HepG2 (cell line): ENCODE data around the gene C3orf38. TPM values are rescaled to one million over a fixed set of nuclear protein-coding genes. Genes with fewer than 3 reads are reported as not detected.

Experiments
- ATAC-seq: fragments of 200-7000 bp; cut with Tn5 transposase; 3 replicates; pipeline ENCODE4 v1.9.1; 2020; ENCODE audit warnings: mild to moderate bottlenecking, moderate library complexity
- BruUV-seq: library from RNA; stranded (reverse); fragments of 400-500 nt; replicated peaks from 2 replicates; lab custom pipeline; 2021; lab: Mats Ljungman, UMichigan
- CTCF ChIA-PET: fragments of 300-600 bp; formaldehyde crosslinking; extraction: SDS; loops from one replicate; lab custom pipeline; 2021; ENCODE audit warnings: low total read pairs, inconsistent platforms, low intra/inter-chr PET ratio; lab: Yijun Ruan, JAX
- POLR2A ChIA-PET: fragments of 350-600 bp; sonication (Branson Sonifier 250); formaldehyde crosslinking; loops from one replicate; lab custom pipeline; 2020; ENCODE audit warnings: antibody characterized with exemption, inconsistent platforms; lab: Yijun Ruan, JAX
- DNase-seq: peaks from one replicate; pipeline ENCODE4 v3.0.0-alpha.2; 2015; ENCODE audit warnings: low spot score
- FAIRE-seq: peaks from 3 replicates; lab custom pipeline; 2011; peaks lifted over from hg19 to GRCh38; lab: Jason Lieb, UNC
- H2AFZ ChIP-seq: one replicate; pipeline ENCODE4 v1.6.1; 2011; ENCODE audit warnings: low read length, inconsistent platforms
- H3K27ac ChIP-seq: fragments of 300-600 bp; 3 replicates; pipeline ENCODE4 v1.8.0; 2011; ENCODE audit warnings: mixed run types, mild to moderate bottlenecking, mixed read lengths, low read length, inconsistent platforms; ENCODE audit not compliant: insufficient read depth; ENCODE audit errors: extremely low read length
- H3K27me3 ChIP-seq, 2 experiments: fragments of 200-600 bp in 1 of 2; 2 replicates in 1 of 2; 3 replicates in 1 of 2; pipeline versions ENCODE4 v1.6.0 to v1.8.0; 2011; ENCODE audit warnings: low read length in 2 of 2, mild to moderate bottlenecking in 2 of 2, moderate library complexity in 2 of 2, inconsistent platforms in 1 of 2; ENCODE audit not compliant: insufficient read depth in 2 of 2, control insufficient read depth in 1 of 2
- H3K36me3 ChIP-seq, 2 experiments: fragments of 200-600 bp in 1 of 2; replicated peaks in 1 of 2; 2 replicates in 1 of 2; 3 replicates in 1 of 2; pipeline versions ENCODE4 v1.5.1 to v1.8.0; 2011; ENCODE audit warnings: low read length in 2 of 2, inconsistent platforms in 1 of 2; ENCODE audit not compliant: insufficient read depth in 2 of 2, control insufficient read depth in 1 of 2
- H3K4me1 ChIP-seq: 2 replicates; pipeline ENCODE4 v1.5.1; 2012; ENCODE audit warnings: low read length, inconsistent platforms; ENCODE audit not compliant: insufficient read depth
- H3K4me2 ChIP-seq: 2 replicates; pipeline ENCODE4 v1.6.0; 2011; ENCODE audit warnings: low read depth, low read length, inconsistent platforms
- H3K4me3 ChIP-seq, 3 experiments: fragments of 200-600 bp in 1 of 3; sonication (generic), shearing (Covaris generic) in 1 of 3; replicated peaks in 1 of 3; 2 replicates each; pipeline ENCODE4 v1.5.1; 2011 to 2016; ENCODE audit warnings: low read length in 3 of 3, inconsistent platforms in 2 of 3, low read depth in 2 of 3, mild to moderate bottlenecking in 2 of 3, control low read depth in 1 of 3, mixed read lengths in 1 of 3; ENCODE audit not compliant: insufficient read depth in 1 of 3
- H3K79me2 ChIP-seq: one replicate; pipeline ENCODE4 v1.6.1; 2011; ENCODE audit warnings: low read length, inconsistent platforms; ENCODE audit not compliant: insufficient read depth
- H3K9ac ChIP-seq: 2 replicates; pipeline ENCODE4 v1.6.0; 2011; ENCODE audit warnings: mild to moderate bottlenecking, low read depth, low read length, inconsistent platforms; ENCODE audit not compliant: insufficient read depth
- H3K9me3 ChIP-seq: 2 replicates; pipeline ENCODE4 v1.5.1; 2012; ENCODE audit warnings: mild to moderate bottlenecking, low read length
- H4K20me1 ChIP-seq: 2 replicates; pipeline ENCODE4 v1.6.0; 2011; ENCODE audit warnings: inconsistent platforms, mild to moderate bottlenecking, low read length, moderate library complexity; ENCODE audit not compliant: insufficient read depth
- GFI1 ChIP-seq: sonication (generic); formaldehyde crosslinking; IDR thresholded peaks from 2 replicates; pipeline ENCODE4 v1.5.0; 2020; ENCODE audit warnings: missing genetic modification reagents, mild to moderate bottlenecking, borderline replicate concordance
- HDAC6 ChIP-seq: fragments of 200-600 bp; sonication (generic); IDR thresholded peaks from 2 replicates; pipeline ENCODE4 v1.7.0; 2017; ENCODE audit warnings: mild to moderate bottlenecking, antibody characterized with exemption, low read length, low read depth
- LCORL ChIP-seq, 2 experiments: fragments of 450-650 bp in 1 of 2; sonication (generic) in 1 of 2; formaldehyde crosslinking in 1 of 2; IDR thresholded peaks; 2 replicates each; pipeline versions ENCODE4 v1.5.0 to v1.6.1; 2017 to 2020; ENCODE audit warnings: antibody characterized with exemption in 1 of 2, missing genetic modification reagents in 1 of 2
- MIER2 ChIP-seq: IDR thresholded peaks from 2 replicates; pipeline ENCODE4 v1.6.1; 2016; ENCODE audit warnings: missing biosample characterization, missing genetic modification reagents
- NFIC ChIP-seq: IDR thresholded peaks from 2 replicates; pipeline ENCODE4 v1.6.1; 2012; ENCODE audit warnings: mild to moderate bottlenecking, low read length, inconsistent platforms
- NR0B2 ChIP-seq: sonication (generic); formaldehyde crosslinking; IDR thresholded peaks from 2 replicates; pipeline ENCODE4 v1.4.0; 2020; ENCODE audit warnings: mild to moderate bottlenecking, missing genetic modification reagents
- RFX3 ChIP-seq: IDR thresholded peaks from 2 replicates; pipeline ENCODE4 v1.6.1; 2016; ENCODE audit warnings: missing biosample characterization, missing genetic modification reagents
- SIN3B ChIP-seq: fragments of 150-350 bp; IDR thresholded peaks from 2 replicates; pipeline ENCODE4 v1.6.1; 2014; ENCODE audit warnings: low read length
- ZHX2 ChIP-seq, 2 experiments: sonication (generic) in 1 of 2; formaldehyde crosslinking in 1 of 2; IDR thresholded peaks; 2 replicates each; pipeline versions ENCODE4 v1.6.1 to v1.9.0; 2014 to 2022; ENCODE audit warnings: antibody characterized with exemption in 1 of 2, borderline replicate concordance in 1 of 2, inconsistent platforms in 1 of 2, low read depth in 1 of 2, missing genetic modification reagents in 1 of 2
- ZNF510 ChIP-seq: sonication (generic); formaldehyde crosslinking; IDR thresholded peaks from 2 replicates; pipeline ENCODE4 v1.4.0; 2020; ENCODE audit warnings: low read depth, mild to moderate bottlenecking, missing genetic modification reagents
- WGBS: methylation state at CpG from one replicate; pipeline ENCODE4 v1.1.6; 2017; ENCODE audit warnings: low lambda C conversion rate; 5-methylcytosine and 5-hydroxymethylcytosine counted together
- in situ Hi-C: cut with HindIII; loops from 2 replicates; pipeline ENCODE4 v1.10.0; 2017; ENCODE audit warnings: low pct_unique_long_range_greater_than_20kb; ENCODE audit not compliant: extremely low pct_ligation_motif_present
- intact Hi-C: fragments of 100-400 bp; cut with micrococcal nuclease; formaldehyde crosslinking; loops from one replicate; pipeline ENCODE4 v1.10.0; 2022; ENCODE audit not compliant: unreplicated experiment
- polyA plus RNA-seq, 8 experiments: library from polyadenylated mRNA; depleted of rRNA in 3 of 8; stranded (reverse) in 7 of 8; unstranded in 1 of 8; fragments of >200 nt; fragmentation: Illumina TruSeq in 4 of 8; extraction: Trizol in 4 of 8; gene quantifications; 2 replicates each; pipeline versions ENCODE4 v1.2.1 to v1.2.3, GENCODE V29; 2011 to 2016; ENCODE audit warnings: low read depth in 4 of 8, missing spikeins in 1 of 8, mixed read lengths in 1 of 8; ENCODE audit not compliant: insufficient read depth in 1 of 8
- total RNA-seq, 5 experiments: library from RNA; depleted of rRNA; stranded (reverse); fragments of >200 nt; fragmentation: Illumina TruSeq; extraction: Trizol; gene quantifications; 2 replicates each; pipeline ENCODE4 v1.2.3, GENCODE V29; 2016; ENCODE audit warnings: low read depth in 1 of 5

Gene C3orf38
- total and polyA plus RNA-seq, 2 of the 13 experiments (the other 11 are each of a cell fraction or from before 2014, with no cell fraction given), result 6.0 to 17.5 TPM

- intact Hi-C loops (loop anchor here (2.0 kb wide), 1 partner anchor 38 kb away; no protein-coding TSS in a partner anchor), in situ Hi-C loops (loop anchor here (5.0 kb wide), 1 partner anchor 93 kb away; the partner anchor contains the start of genes CGGBP1 and ZNF654)
- TSS peak; percentile 57 for BruUV-seq
- Histone ChIP-seq H3K9me3 (no peaks in the 10 kb centered on the region), H3K27ac (peak overlapping the region; percentile 98), H3K36me3 (peaks cover 0 to 13% of the 10 kb centered on the region in 2 experiments; a peak in 2 of 5 replicates), H3K4me3 (peak overlapping the region; percentile 72 to 96 (median 88)), H3K27me3 (no peaks in the 10 kb centered on the region; a peak in 1 of 5 replicates), H3K4me1 (peaks cover 37% of the 10 kb centered on the region), H3K79me2 (peaks cover 37% of the 10 kb centered on the region), H2AFZ (no peak overlapping the region), H3K9ac (peak overlapping the region; percentile 90), H4K20me1 (no peaks in the 10 kb centered on the region; the same call in 1 of the 2 replicates), H3K4me2 (peak overlapping the region; percentile 74)
- DNase-seq (no peak), FAIRE-seq (no peak), ATAC-seq (no peak)
- ChIA-PET POLR2A (interaction anchor here (1.3 to 2.2 kb wide), 4 partner anchors 18 to 92 kb away, joined by 4 to 19 read pairs (median 10); partner anchors contain the start of genes CGGBP1 and ZNF654), CTCF (no interaction called here)
- WGBS, result 1% methylated on average over 8 of the region's 8 CpGs
- TF ChIP-seq ZHX2 (IDR thresholded peaks at IDR 0.05; ENCODE audit: low read depth), result no peak
- no peak for TF ChIP-seq ZHX2 (CRISPR knock-in tag; IDR thresholded peaks at IDR 0.05; ENCODE audit: borderline replicate concordance)
- no peak for TF ChIP-seq NFIC
- TF ChIP-seq NR0B2 (CRISPR knock-in tag), result no peak
- no peak for TF ChIP-seq RFX3 (CRISPR knock-in tag)
- TF ChIP-seq ZNF510 (CRISPR knock-in tag), result no peak
- no peak for TF ChIP-seq MIER2 (CRISPR knock-in tag)
- TF ChIP-seq LCORL (IDR thresholded peaks at IDR 0.05), result no peak
- no peak for TF ChIP-seq LCORL (CRISPR knock-in tag; IDR thresholded peaks at IDR 0.05)
- TF ChIP-seq SIN3B, result no peak
- no peak for TF ChIP-seq GFI1 (CRISPR knock-in tag)
- TF ChIP-seq HDAC6, result no peak
Observed at GRCh38 chr3:88150371-88150770, 612 bp downstream of the C3orf38 start.
